Trophoblast cell (in vitro differentiated cells and primary cell): Measurements from ENCODE around the gene CENPX.

Experiments used
- DNase-seq, 2 donors: peaks; one replicate each; pipeline ENCODE4 v3.0.0-alpha.2; 2016
- H2AFZ ChIP-seq: 2 replicates; pipeline ENCODE4 v1.6.1; 2013; ENCODE audit warnings: low read length, moderate library complexity, mild to moderate bottlenecking; ENCODE audit not compliant: insufficient read depth, poor library complexity
- H2AK5ac ChIP-seq: 2 replicates; pipeline ENCODE4 v1.6.1; 2013; ENCODE audit warnings: mild to moderate bottlenecking, low read length
- H2BK120ac ChIP-seq: 2 replicates; pipeline ENCODE4 v1.6.1; 2013; ENCODE audit warnings: low read length, mild to moderate bottlenecking, moderate library complexity; ENCODE audit not compliant: insufficient read depth, poor library complexity
- H2BK12ac ChIP-seq: 2 replicates; pipeline ENCODE4 v1.6.1; 2013; ENCODE audit warnings: mild to moderate bottlenecking, low read length, moderate library complexity
- H2BK5ac ChIP-seq: 2 replicates; pipeline ENCODE4 v1.6.1; 2013; ENCODE audit warnings: low read length, low read depth, moderate library complexity, mild to moderate bottlenecking; ENCODE audit not compliant: poor library complexity
- H3K14ac ChIP-seq: 2 replicates; pipeline ENCODE4 v1.6.1; 2013; ENCODE audit warnings: mild to moderate bottlenecking, low read length
- H3K18ac ChIP-seq: 2 replicates; pipeline ENCODE4 v1.6.1; 2013; ENCODE audit warnings: mild to moderate bottlenecking, low read length
- H3K23ac ChIP-seq: 2 replicates; pipeline ENCODE4 v1.6.1; 2013; ENCODE audit warnings: low read length
- H3K27ac ChIP-seq: 2 replicates; pipeline ENCODE4 v1.5.1; 2013; ENCODE audit warnings: low read depth, mild to moderate bottlenecking, inconsistent platforms, low read length, moderate library complexity
- H3K27me3 ChIP-seq: 2 replicates; pipeline ENCODE4 v1.6.1; 2013; ENCODE audit warnings: inconsistent platforms, mild to moderate bottlenecking, low read length, moderate library complexity; ENCODE audit not compliant: insufficient read depth
- H3K36me3 ChIP-seq, 2 experiments: 1 replicate in 1 of 2; 2 replicates in 1 of 2; pipeline ENCODE4 v1.6.1; 2013; ENCODE audit warnings: low read length in 2 of 2, mild to moderate bottlenecking in 2 of 2, moderate library complexity in 1 of 2; ENCODE audit not compliant: insufficient read depth in 2 of 2, control insufficient read depth in 1 of 2
- H3K4ac ChIP-seq: 2 replicates; pipeline ENCODE4 v1.6.1; 2013; ENCODE audit warnings: low read depth, mild to moderate bottlenecking, low read length, moderate library complexity
- H3K4me1 ChIP-seq, 2 experiments: 1 replicate in 1 of 2; 2 replicates in 1 of 2; pipeline ENCODE4 v1.6.1; 2013; ENCODE audit warnings: low read length in 2 of 2, mild to moderate bottlenecking in 2 of 2, moderate library complexity in 1 of 2; ENCODE audit not compliant: insufficient read depth in 2 of 2, control insufficient read depth in 1 of 2
- H3K4me2 ChIP-seq: 2 replicates; pipeline ENCODE4 v1.6.1; 2013; ENCODE audit warnings: inconsistent platforms, mild to moderate bottlenecking, low read length, moderate library complexity
- H3K4me3 ChIP-seq: 2 replicates; pipeline ENCODE4 v1.5.1; 2013; ENCODE audit warnings: mild to moderate bottlenecking, low read depth, low read length, inconsistent platforms
- H3K79me1 ChIP-seq: one replicate; pipeline ENCODE4 v1.6.1; 2013; ENCODE audit warnings: low read length
- H3K79me2 ChIP-seq: 2 replicates; pipeline ENCODE4 v1.6.1; 2013; ENCODE audit warnings: low read length, mild to moderate bottlenecking; ENCODE audit not compliant: control insufficient read depth, insufficient read depth, poor library complexity
- H3K9ac ChIP-seq: 2 replicates; pipeline ENCODE4 v1.6.1; 2013; ENCODE audit warnings: mild to moderate bottlenecking, low read length
- H3K9me3 ChIP-seq: 2 replicates; pipeline ENCODE4 v1.6.1; 2013; ENCODE audit warnings: low read depth, mild to moderate bottlenecking, control low read depth, inconsistent platforms, low read length; ENCODE audit not compliant: insufficient read depth
- H4K12ac ChIP-seq: 2 replicates; pipeline ENCODE4 v1.6.1; 2013; ENCODE audit warnings: low read depth, mild to moderate bottlenecking, low read length, moderate library complexity
- H4K8ac ChIP-seq: 2 replicates; pipeline ENCODE4 v1.6.1; 2013; ENCODE audit warnings: low read depth, mild to moderate bottlenecking, low read length, moderate library complexity
- H4K91ac ChIP-seq: one replicate; pipeline ENCODE4 v1.6.1; 2013; ENCODE audit warnings: low read depth, mild to moderate bottlenecking, low read length, moderate library complexity
- WGBS: extraction: QIAGEN DNeasy Blood & Tissue Kit; methylation state at CpG from one replicate; pipeline ENCODE4 v1.1.7; 2013; ENCODE audit warnings: missing lambda C conversion rate; ENCODE audit not compliant: insufficient read length, insufficient coverage; ENCODE audit errors: extremely low coverage; 5-methylcytosine and 5-hydroxymethylcytosine counted together

The CENPX gene

DNA sequence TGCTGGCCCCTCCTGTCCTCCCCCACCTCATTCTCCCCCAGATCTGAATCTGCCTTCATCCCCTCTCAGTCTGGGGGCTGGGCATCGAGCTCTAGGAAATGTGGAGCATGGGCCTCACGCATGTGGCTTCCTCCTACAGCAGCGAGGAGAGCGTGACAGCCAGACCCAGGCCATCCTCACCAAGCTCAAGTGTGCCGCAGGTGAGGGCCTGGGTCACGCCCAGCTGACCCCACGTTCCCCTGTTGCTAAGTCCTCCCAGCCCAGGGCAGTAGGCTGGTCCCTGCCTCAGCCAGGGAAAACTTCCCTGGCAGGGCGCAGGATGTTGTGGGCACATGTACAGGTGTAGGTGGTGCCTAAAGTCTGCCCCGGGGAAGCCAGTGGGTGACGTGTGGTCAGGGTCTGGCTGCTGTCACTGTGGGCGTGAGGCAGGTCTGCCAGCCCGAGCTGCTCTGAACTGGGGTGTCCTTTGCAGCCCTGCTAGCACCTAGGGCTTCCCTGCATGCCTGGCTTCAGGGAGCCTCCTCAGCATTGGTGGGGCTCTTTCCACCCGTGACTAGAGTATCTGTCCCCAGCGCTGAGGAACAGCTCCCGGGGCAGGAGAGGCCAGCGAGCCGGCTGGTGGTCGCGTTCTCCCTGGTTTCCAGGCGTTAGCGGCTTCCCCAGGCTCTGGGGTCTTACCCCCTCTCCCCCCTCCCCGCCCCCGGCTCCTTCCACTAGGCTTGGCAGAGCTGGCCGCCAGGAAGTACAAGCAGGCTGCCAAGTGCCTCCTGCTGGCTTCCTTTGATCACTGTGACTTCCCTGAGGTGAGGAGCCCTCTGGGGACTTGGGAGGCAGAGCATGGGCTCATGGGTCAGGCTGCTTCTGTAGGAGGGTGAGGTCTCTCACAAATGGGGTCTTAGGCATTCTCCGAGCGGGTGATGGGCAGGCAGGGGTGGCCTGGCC is 32.6 kb upstream of the CENPX start:
- WGBS, result no CpG with 5 or more reads among the region's 26 CpGs
- Histone ChIP-seq H3K4me1 (peaks cover 13 to 14% of the 10 kb centered on the region in 2 experiments), H4K8ac (no peak overlapping the region), H2BK120ac (no peak overlapping the region), H3K23ac (no peak overlapping the region), H2AK5ac (no peak overlapping the region), H2AFZ (no peak overlapping the region), H4K91ac (no peak overlapping the region), H3K9ac (no peak overlapping the region), H4K12ac (no peak overlapping the region), H3K79me2 (peaks cover 9% of the 10 kb centered on the region), H3K4ac (no peak overlapping the region), H2BK12ac (no peak overlapping the region), H3K9me3 (peaks cover 2% of the 10 kb centered on the region), H3K36me3 (peaks cover 69% of the 10 kb centered on the region in 2 experiments), H3K27ac (no peak overlapping the region), H3K14ac (no peak overlapping the region), H3K4me3 (no peak overlapping the region), H3K18ac (no peak overlapping the region), H3K27me3 (no peaks in the 10 kb centered on the region), H2BK5ac (no peak overlapping the region), H3K79me1 (peaks cover 4% of the 10 kb centered on the region), H3K4me2 (no peak overlapping the region)
- no peak for DNase-seq

- Histone ChIP-seq H3K4me3 (no peak overlapping the region), H3K4me1 (peaks cover 14 to 15% of the 10 kb centered on the region in 2 experiments), H3K14ac (no peak overlapping the region), H2AK5ac (no peak overlapping the region), H4K12ac (no peak overlapping the region), H3K4ac (no peak overlapping the region), H3K79me1 (peaks cover 4% of the 10 kb centered on the region), H3K27ac (no peak overlapping the region), H3K18ac (no peak overlapping the region), H3K9me3 (peaks cover 2% of the 10 kb centered on the region), H3K23ac (no peak overlapping the region), H4K8ac (no peak overlapping the region), H2BK120ac (no peak overlapping the region), H2BK5ac (no peak overlapping the region), H3K4me2 (no peak overlapping the region), H2BK12ac (no peak overlapping the region), H3K9ac (no peak overlapping the region), H4K91ac (no peak overlapping the region), H3K79me2 (peaks cover 9% of the 10 kb centered on the region), H2AFZ (no peak overlapping the region), H3K27me3 (no peaks in the 10 kb centered on the region), H3K36me3 (peaks cover 66 to 69% of the 10 kb centered on the region in 2 experiments)
- no CpG with 5 or more reads among the region's 38 CpGs for WGBS
- DNase-seq, result no peak
Observed at GRCh38 chr17:82054351-82055022, 31.8 kb upstream of the CENPX start.

DNA sequence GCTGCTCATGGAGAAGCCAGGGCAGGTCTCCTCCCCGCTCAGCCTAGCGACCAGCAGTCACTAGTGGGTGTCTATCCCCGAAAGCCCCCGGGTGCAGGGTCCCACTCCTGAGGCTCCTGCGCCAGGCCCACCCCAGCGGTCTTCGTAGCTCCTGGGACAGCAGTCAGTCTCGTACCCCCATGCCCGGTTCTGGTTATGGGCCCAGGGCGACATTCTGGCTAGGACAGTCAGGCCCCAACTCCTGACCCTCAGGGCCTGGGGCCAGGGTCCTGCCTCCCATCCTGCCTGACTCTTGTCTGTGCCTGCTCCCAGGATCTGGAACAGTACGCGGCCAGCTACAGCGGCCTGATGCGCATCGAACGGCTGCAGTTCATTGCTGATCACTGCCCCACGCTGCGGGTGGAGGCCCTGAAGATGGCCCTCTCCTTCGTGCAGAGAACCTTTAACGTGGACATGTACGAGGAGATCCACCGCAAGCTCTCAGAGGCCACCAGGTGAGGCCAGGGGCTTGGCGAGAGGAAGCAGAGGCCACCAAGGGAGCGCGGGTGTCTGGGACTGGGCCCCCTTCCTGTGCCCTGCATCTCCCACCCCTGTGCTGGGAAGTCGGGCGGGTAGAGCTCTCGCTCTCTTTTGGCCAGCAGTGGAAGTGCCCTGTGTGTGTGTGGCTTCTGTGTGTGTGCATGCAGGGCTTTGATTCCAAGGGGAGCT is 31.0 kb upstream of the CENPX start:
- peaks cover 4% of the 10 kb centered on the region for H3K79me1 ChIP-seq
- H2AK5ac ChIP-seq, result no peak overlapping the region
- DNase-seq, result no peak
- peak overlapping the region; percentile 100 for H3K4me2 ChIP-seq
- no CpG with 5 or more reads among the region's 28 CpGs for WGBS
- no peak overlapping the region for H4K12ac ChIP-seq
- H2BK12ac ChIP-seq, result no peak overlapping the region
- H3K23ac ChIP-seq, result no peak overlapping the region
- H4K8ac ChIP-seq, result no peak overlapping the region
- peaks cover 14 to 15% of the 10 kb centered on the region in 2 experiments for H3K4me1 ChIP-seq
- H3K4me3 ChIP-seq, result no peak overlapping the region
- no peaks in the 10 kb centered on the region for H3K27me3 ChIP-seq
- no peak overlapping the region for H2BK5ac ChIP-seq
- H3K36me3 ChIP-seq, result peaks cover 66 to 71% of the 10 kb centered on the region in 2 experiments
- no peak overlapping the region for H3K27ac ChIP-seq
- H3K79me2 ChIP-seq, result peaks cover 9% of the 10 kb centered on the region
- no peak overlapping the region for H3K14ac ChIP-seq
- H3K18ac ChIP-seq, result no peak overlapping the region
- peaks cover 4% of the 10 kb centered on the region for H3K9me3 ChIP-seq
- no peak overlapping the region for H2BK120ac ChIP-seq
- H3K4ac ChIP-seq, result no peak overlapping the region
- no peak overlapping the region for H2AFZ ChIP-seq
- H3K9ac ChIP-seq, result peak overlapping the region; percentile 5
- H4K91ac ChIP-seq, result no peak overlapping the region

GRCh38 chr17:82053130-82053529 is 30.5 kb upstream of the CENPX start:
- Histone ChIP-seq H4K8ac (no peak overlapping the region), H2BK12ac (no peak overlapping the region), H3K4me2 (peak overlapping the region; percentile 100), H4K12ac (no peak overlapping the region), H2AK5ac (no peak overlapping the region), H2BK120ac (no peak overlapping the region), H3K27ac (no peak overlapping the region), H3K4me1 (peaks cover 14 to 15% of the 10 kb centered on the region in 2 experiments), H3K27me3 (no peaks in the 10 kb centered on the region), H2BK5ac (no peak overlapping the region), H3K18ac (no peak overlapping the region), H3K23ac (no peak overlapping the region), H3K79me2 (peaks cover 9% of the 10 kb centered on the region), H3K14ac (no peak overlapping the region), H3K9ac (peak overlapping the region; percentile 15), H3K4me3 (no peak overlapping the region), H3K36me3 (peaks cover 66 to 71% of the 10 kb centered on the region in 2 experiments), H3K9me3 (peaks cover 4% of the 10 kb centered on the region), H2AFZ (no peak overlapping the region), H3K4ac (no peak overlapping the region), H4K91ac (no peak overlapping the region), H3K79me1 (peaks cover 4% of the 10 kb centered on the region)
- WGBS, result no CpG with 5 or more reads among the region's 19 CpGs
- DNase-seq, result no peak
